Kidney (tissue), 14 donors: ENCODE results near the gene BSND. TPM values are rescaled to one million over a fixed set of nuclear protein-coding genes. Genes with fewer than 3 reads are reported as not detected.

Source experiments
- DNase-seq, 5 donors: peaks; one replicate each; pipeline ENCODE4 v3.0.0-alpha.2; 2013 to 2020
- FAIRE-seq: peaks from 2 replicates; lab custom pipeline; 2012; peaks lifted over from hg19 to GRCh38; lab: Jason Lieb, UNC
- H3K27ac ChIP-seq, 2 donors: one replicate each; pipeline ENCODE4 v1.7.0; 2013; ENCODE audit warnings: low read depth in 2 of 2, low read length in 2 of 2, inconsistent platforms in 1 of 2
- H3K27me3 ChIP-seq: one replicate; pipeline ENCODE4 v1.7.1; 2013; ENCODE audit warnings: low read length, inconsistent platforms; ENCODE audit not compliant: control insufficient read depth, insufficient read depth
- H3K36me3 ChIP-seq, 3 donors: one replicate each; pipeline versions ENCODE4 v1.7.0 to v1.7.1; 2013; ENCODE audit warnings: low read length in 3 of 3, control low read depth in 1 of 3, inconsistent platforms in 1 of 3; ENCODE audit not compliant: insufficient read depth in 3 of 3, control insufficient read depth in 2 of 3
- H3K4me1 ChIP-seq, 3 donors: one replicate each; pipeline versions ENCODE4 v1.7.0 to v1.7.1; 2013; ENCODE audit warnings: low read length in 3 of 3, inconsistent platforms in 1 of 3, low read depth in 1 of 3; ENCODE audit not compliant: control insufficient read depth in 2 of 3, insufficient read depth in 2 of 3
- H3K4me3 ChIP-seq, 3 donors: one replicate each; pipeline versions ENCODE4 v1.7.0 to v1.8.1; 2013; ENCODE audit warnings: low read length in 3 of 3, control low read depth in 1 of 3, inconsistent platforms in 1 of 3
- H3K9ac ChIP-seq, 3 donors: one replicate each; pipeline versions ENCODE4 v1.7.0 to v1.7.1; 2013; ENCODE audit warnings: low read length in 3 of 3, control low read depth in 1 of 3, inconsistent platforms in 1 of 3
- H3K9me3 ChIP-seq, 3 donors: one replicate each; pipeline versions ENCODE4 v1.7.0 to v1.7.1; 2013; ENCODE audit warnings: low read length in 3 of 3, control low read depth in 1 of 3, inconsistent platforms in 1 of 3; ENCODE audit not compliant: control insufficient read depth in 2 of 3, insufficient read depth in 1 of 3
- intact Hi-C: fragments of 100-400 bp; cut with DNase I; formaldehyde crosslinking; loops from one replicate; pipeline ENCODE4 v1.11.1; 2022
- polyA plus RNA-seq: library from polyadenylated mRNA; stranded (reverse); fragments of 350-450 nt; fragmentation: Illumina TruSeq; extraction: RNeasy Lipid Tissue Mini Kit (QIAGEN cat#74804); gene quantifications from one replicate; pipeline ENCODE4 v1.2.3, GENCODE V29; 2014; ENCODE audit warnings: low read depth, low replicate concordance; ENCODE audit not compliant: insufficient read depth
- total RNA-seq: library from RNA; stranded (reverse); fragmentation: NEBNext Ultra II Directional; extraction: Animal tissue kit (Norgen Biotek cat#: 25700); gene quantifications from one replicate; pipeline ENCODE4 v1.2.1, GENCODE V29; 2021
- TF ChIP-seq, protein P1 (sequence below): IDR thresholded peaks from 3 replicates; pipeline ENCODE4 v1.5.1; 2012; ENCODE audit warnings: mild to moderate bottlenecking, moderate library complexity, borderline replicate concordance; ENCODE audit not compliant: insufficient read depth; ENCODE audit errors: extremely low read depth
- donor health status: control.
- donor health status: control.
- donor health status: control.
- donor health status: control.
- donor health status: control.
- donor health status: DM: yes; HTN: yes; CAD: no.
- donor health status: Normal renal cell carcinoma (clear cell type).

Gene BSND
- total and polyA plus RNA-seq, 2 donors from 2014 or later: 1.4 to 22.7 TPM

DNA sequence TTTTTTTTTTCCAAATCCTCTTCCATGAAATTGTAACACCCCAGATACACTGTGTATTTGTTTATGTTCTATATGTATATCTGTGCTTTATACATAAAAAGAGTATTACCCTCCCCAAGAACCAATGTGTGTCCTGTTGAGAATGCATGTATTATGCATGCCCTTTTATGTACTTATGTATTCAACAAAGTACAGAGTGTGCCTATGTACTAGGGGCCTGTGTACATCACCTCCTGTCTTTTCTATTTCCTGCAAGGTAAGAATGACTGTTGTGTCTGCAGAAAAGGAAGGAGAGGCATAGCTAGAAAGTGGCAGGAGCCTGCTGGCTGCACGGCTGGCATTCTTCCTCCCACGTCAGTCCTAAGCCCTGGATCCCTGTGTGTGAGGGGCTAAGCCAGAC is 11.3 kb upstream of the BSND start:
- Histone ChIP-seq H3K9me3 (no peaks in the 10 kb centered on the region), H3K27me3 (no peaks in the 10 kb centered on the region), H3K27ac (no peak overlapping the region), H3K4me3 (no peak overlapping the region), H3K4me1 (no peaks in the 10 kb centered on the region), H3K9ac (no peak overlapping the region), H3K36me3 (no peaks in the 10 kb centered on the region)
- no peak for FAIRE-seq
- DNase-seq: peak in 2 of 5 donors; percentile 30
- intact Hi-C loops: no loop called here
- TF ChIP-seq, protein P1, sequence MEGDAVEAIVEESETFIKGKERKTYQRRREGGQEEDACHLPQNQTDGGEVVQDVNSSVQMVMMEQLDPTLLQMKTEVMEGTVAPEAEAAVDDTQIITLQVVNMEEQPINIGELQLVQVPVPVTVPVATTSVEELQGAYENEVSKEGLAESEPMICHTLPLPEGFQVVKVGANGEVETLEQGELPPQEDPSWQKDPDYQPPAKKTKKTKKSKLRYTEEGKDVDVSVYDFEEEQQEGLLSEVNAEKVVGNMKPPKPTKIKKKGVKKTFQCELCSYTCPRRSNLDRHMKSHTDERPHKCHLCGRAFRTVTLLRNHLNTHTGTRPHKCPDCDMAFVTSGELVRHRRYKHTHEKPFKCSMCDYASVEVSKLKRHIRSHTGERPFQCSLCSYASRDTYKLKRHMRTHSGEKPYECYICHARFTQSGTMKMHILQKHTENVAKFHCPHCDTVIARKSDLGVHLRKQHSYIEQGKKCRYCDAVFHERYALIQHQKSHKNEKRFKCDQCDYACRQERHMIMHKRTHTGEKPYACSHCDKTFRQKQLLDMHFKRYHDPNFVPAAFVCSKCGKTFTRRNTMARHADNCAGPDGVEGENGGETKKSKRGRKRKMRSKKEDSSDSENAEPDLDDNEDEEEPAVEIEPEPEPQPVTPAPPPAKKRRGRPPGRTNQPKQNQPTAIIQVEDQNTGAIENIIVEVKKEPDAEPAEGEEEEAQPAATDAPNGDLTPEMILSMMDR: no peak

DNA sequence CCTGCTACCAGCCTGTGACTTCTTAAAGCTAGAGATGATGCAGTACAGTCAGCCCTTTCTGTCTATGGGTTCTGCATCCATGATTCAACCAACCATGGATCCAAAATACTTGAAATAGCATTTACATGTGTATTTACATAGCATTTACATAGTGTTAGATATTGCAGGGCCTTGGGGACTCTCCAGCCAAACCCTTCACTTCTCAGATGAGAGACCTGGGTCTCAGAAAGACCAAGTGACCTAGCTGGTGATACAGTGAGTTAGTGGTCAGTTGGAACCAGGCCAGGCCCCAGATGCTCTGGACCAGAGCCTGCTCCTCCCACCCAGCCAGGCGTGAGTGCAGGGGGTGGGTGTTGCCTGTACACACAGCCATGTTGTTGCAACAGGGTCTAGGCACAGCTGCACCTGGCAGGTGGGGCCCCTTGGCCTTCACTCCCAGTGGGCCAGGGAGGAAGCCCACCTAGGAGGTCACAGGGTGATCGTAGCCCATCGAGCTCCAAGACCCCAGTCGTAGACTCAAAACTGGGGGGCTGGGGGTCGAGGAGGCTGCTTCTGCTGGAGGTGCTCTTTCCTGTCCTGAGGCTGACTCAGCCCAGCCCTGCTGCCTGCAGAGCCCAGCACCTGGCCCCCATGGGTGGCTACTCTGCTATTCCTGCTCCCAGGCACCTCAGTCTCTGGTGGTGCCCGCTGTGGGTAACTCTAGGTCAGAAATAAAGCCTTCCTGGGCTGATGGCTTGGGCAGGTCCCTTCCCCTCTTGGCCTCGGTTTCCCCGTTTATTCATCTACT is 10.6 kb upstream of the BSND start:
- TF ChIP-seq, protein P1: no peak
- no peaks in the 10 kb centered on the region for H3K9me3 ChIP-seq
- H3K27me3 ChIP-seq: no peaks in the 10 kb centered on the region
- H3K27ac ChIP-seq: no peak overlapping the region
- H3K9ac ChIP-seq: no peak overlapping the region
- FAIRE-seq (no peak), DNase-seq (peak in 2 of 5 donors; percentile 39 to 64)
- no peak overlapping the region for H3K4me3 ChIP-seq
- H3K4me1 ChIP-seq: no peaks in the 10 kb centered on the region
- intact Hi-C loops: no loop called here
- H3K36me3 ChIP-seq: no peaks in the 10 kb centered on the region

DNA sequence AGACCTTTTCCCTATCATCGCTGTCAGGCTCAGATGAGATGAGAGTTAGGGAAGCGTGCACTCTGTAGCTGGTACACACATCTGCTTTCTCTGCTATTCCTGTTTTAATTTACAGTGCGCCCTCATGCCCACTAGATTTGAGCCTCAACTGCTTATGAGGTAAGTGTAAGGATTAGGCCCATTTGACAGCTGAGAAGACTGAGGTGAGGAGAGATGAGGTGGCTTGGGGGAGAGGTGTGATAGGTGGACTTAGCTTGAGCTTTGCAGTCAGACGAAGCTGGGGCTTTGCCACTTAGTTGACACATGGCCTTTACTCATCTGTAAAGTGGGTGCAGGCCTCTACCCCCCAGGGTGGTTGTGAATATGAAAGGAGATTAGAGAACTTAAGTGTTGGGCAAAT is 9.8 kb upstream of the BSND start:
- DNase-seq (no peak), FAIRE-seq (no peak)
- no peaks in the 10 kb centered on the region for H3K27me3 ChIP-seq
- H3K36me3 ChIP-seq: no peaks in the 10 kb centered on the region
- intact Hi-C loops: no loop called here
- no peak overlapping the region for H3K9ac ChIP-seq
- H3K4me3 ChIP-seq: no peak overlapping the region
- H3K4me1 ChIP-seq: no peaks in the 10 kb centered on the region
- no peaks in the 10 kb centered on the region for H3K9me3 ChIP-seq
- TF ChIP-seq, protein P1: no peak
- peak overlapping the region in 1 of 2 donors; percentile 42 for H3K27ac ChIP-seq
